Measurements from ENCODE around the gene OR2A14. TPM values are rescaled to one million over a fixed set of nuclear protein-coding genes. Genes with fewer than 3 reads are reported as not detected.
"Not testable (repeated sequence)": the region's sequence is repeated elsewhere in the genome, so short reads cannot be mapped to it uniquely, and the experiment has no call there.

Gene OR2A14
- not detected for total RNA-seq
- long read RNA-seq, result 0 reads

- DNase-seq (no peak), ATAC-seq (no peak)
- intact Hi-C loops (cut with DNase I, micrococcal nuclease), result no loop called here
These were observed at the start of gene OR2A14 for GRCh38 chr7:144122876-144123275. Gene OR2A14 (plus strand): TSS chr7:144123176. CDS start chr7:144129113, 5,937 bp downstream.

GRCh38 chr7:144074374-144074773 is 48.6 kb upstream of the OR2A14 start:
- no peak for ATAC-seq
- intact Hi-C loops (cut with DNase I, micrococcal nuclease), result no loop called here
- DNase-seq, result no peak

- no peak for ATAC-seq
- intact Hi-C loops (cut with DNase I, micrococcal nuclease), result no loop called here
- DNase-seq, result no peak
These were observed 37.0 kb upstream of the OR2A14 start, which contains the start of gene OR2A12 for GRCh38 chr7:144085978-144086377. Gene OR2A12 (plus strand): TSS chr7:144086278. CDS start chr7:144095108, 8,830 bp downstream.

- intact Hi-C loops (cut with DNase I, micrococcal nuclease), result no loop called here
- DNase-seq (no peak), ATAC-seq (no peak)
These were observed 36.2 kb upstream of the OR2A14 start for GRCh38 chr7:144086730-144087129.

- intact Hi-C loops (cut with DNase I, micrococcal nuclease), result no loop called here
- no peak for ATAC-seq
- no peak for DNase-seq
These were observed 35.7 kb upstream of the OR2A14 start for GRCh38 chr7:144087230-144087629.

GRCh38 chr7:144090667-144091066 is 32.3 kb upstream of the OR2A14 start:
- intact Hi-C loops (cut with DNase I, micrococcal nuclease), result no loop called here
- DNase-seq (no peak), ATAC-seq (no peak)

GRCh38 chr7:144098776-144099175 is 24.2 kb upstream of the OR2A14 start:
- ATAC-seq (no peak), DNase-seq (no peak)
- intact Hi-C loops (cut with DNase I, micrococcal nuclease), result no loop called here

GRCh38 chr7:144100607-144101006 is 22.4 kb upstream of the OR2A14 start:
- no peak for DNase-seq
- intact Hi-C loops (cut with DNase I, micrococcal nuclease), result no loop called here
- ATAC-seq, result no peak

GRCh38 chr7:144102041-144102440 is 20.9 kb upstream of the OR2A14 start:
- intact Hi-C loops (cut with DNase I, micrococcal nuclease), result no loop called here
- DNase-seq (no peak), ATAC-seq (no peak)

- intact Hi-C loops (cut with DNase I, micrococcal nuclease), result no loop called here
- ATAC-seq (no peak), DNase-seq (no peak)
These were observed 17.8 kb upstream of the OR2A14 start for GRCh38 chr7:144105211-144105610.

GRCh38 chr7:144109283-144109682 is 13.7 kb upstream of the OR2A14 start, which contains the start of gene OR2A2:
Gene OR2A2 (plus strand): TSS chr7:144109583. CDS start chr7:144109583, 0 bp downstream.
- no peak for DNase-seq
- ATAC-seq, result no peak
- intact Hi-C loops (cut with DNase I, micrococcal nuclease), result no loop called here

GRCh38 chr7:144110272-144110671 is 12.7 kb upstream of the OR2A14 start:
- ATAC-seq (no peak), DNase-seq (no peak)
- intact Hi-C loops (cut with DNase I, micrococcal nuclease), result no loop called here

- ATAC-seq (no peak), DNase-seq (no peak)
- intact Hi-C loops (cut with DNase I, micrococcal nuclease), result no loop called here
These were observed 9.3 kb upstream of the OR2A14 start for GRCh38 chr7:144113651-144114050.

GRCh38 chr7:144118341-144118740 is 4.6 kb upstream of the OR2A14 start:
- intact Hi-C loops (cut with DNase I, micrococcal nuclease), result no loop called here
- DNase-seq (no peak), ATAC-seq (no peak)

GRCh38 chr7:144127714-144128334 is 4.8 kb downstream of the OR2A14 start:
- ATAC-seq (peak; percentile 99), DNase-seq (peak; percentile 73 to 96)
- intact Hi-C loops (cut with DNase I, micrococcal nuclease), result no loop called here

- intact Hi-C loops (cut with DNase I, micrococcal nuclease); DNase-seq; ATAC-seq: not testable (repeated sequence)
These were observed 6.6 kb downstream of the OR2A14 start for GRCh38 chr7:144129601-144130000.

- no peak for ATAC-seq
- no peak for DNase-seq
- intact Hi-C loops (cut with DNase I, micrococcal nuclease), result no loop called here
These were observed 7.8 kb downstream of the OR2A14 start for GRCh38 chr7:144130730-144131129.

GRCh38 chr7:144132262-144132661 is 9.3 kb downstream of the OR2A14 start:
- no peak for ATAC-seq
- intact Hi-C loops (cut with DNase I, micrococcal nuclease), result no loop called here
- no peak for DNase-seq

GRCh38 chr7:144133307-144133706 is 10.3 kb downstream of the OR2A14 start:
- no peak for DNase-seq
- no peak for ATAC-seq
- intact Hi-C loops (cut with DNase I, micrococcal nuclease), result no loop called here

- no peak for ATAC-seq
These were observed 11.1 kb downstream of the OR2A14 start for GRCh38 chr7:144134116-144134515.

GRCh38 chr7:144137501-144137900 is 14.5 kb downstream of the OR2A14 start:
- ATAC-seq, result no peak
- DNase-seq, result no peak
- intact Hi-C loops (cut with DNase I, micrococcal nuclease), result no loop called here

More at GRCh38 chr7:144134116-144134515, 11.1 kb downstream of the OR2A14 start:
- DNase-seq, result no peak
- intact Hi-C loops (cut with DNase I, micrococcal nuclease), result no loop called here
